Ramos (cell line): Measurements from ENCODE around the gene CAMP.
"Not testable (repeated sequence)": the region's sequence is repeated elsewhere in the genome, so short reads cannot be mapped to it uniquely, and the experiment has no call there.

Experiments used
- in situ Hi-C: fragments of 300-500 bp; cut with MboI; formaldehyde crosslinking; loops from one replicate; pipeline ENCODE4 v1.14.3; 2022; ENCODE audit warnings: low sequenced_read_pairs; ENCODE audit not compliant: unreplicated experiment

CAMP gene

GRCh38 chr3:48210534-48210933, 12.8 kb upstream of the CAMP start:
- in situ Hi-C loops: not testable (repeated sequence)

GRCh38 chr3:48211776-48212175, 11.5 kb upstream of the CAMP start:
- in situ Hi-C loops: not testable (repeated sequence)

GRCh38 chr3:48214225-48214624, 9.1 kb upstream of the CAMP start:
- in situ Hi-C loops: no loop called here

GRCh38 chr3:48215019-48215418, 8.3 kb upstream of the CAMP start:
- in situ Hi-C loops: no loop called here

GRCh38 chr3:48215466-48215865, 7.8 kb upstream of the CAMP start:
- in situ Hi-C loops: no loop called here

GRCh38 chr3:48215876-48216275, 7.4 kb upstream of the CAMP start:
- in situ Hi-C loops: no loop called here

GRCh38 chr3:48217449-48217848, 5.8 kb upstream of the CAMP start:
- in situ Hi-C loops: no loop called here

GRCh38 chr3:48218537-48218936, 4.8 kb upstream of the CAMP start:
- in situ Hi-C loops: no loop called here

- in situ Hi-C loops: no loop called here
Measured at GRCh38 chr3:48219543-48219942, 3.8 kb upstream of the CAMP start.

- in situ Hi-C loops: no loop called here
Measured at GRCh38 chr3:48220746-48221145, 2.5 kb upstream of the CAMP start.

GRCh38 chr3:48225587-48225986, 2.3 kb downstream of the CAMP start:
- in situ Hi-C loops: no loop called here

GRCh38 chr3:48226939-48227338, 3.6 kb downstream of the CAMP start:
- in situ Hi-C loops: no loop called here

- in situ Hi-C loops: loop anchor here (10.0 kb wide), 1 partner anchor 203 kb away; the partner anchor contains the start of gene PLXNB1
Measured at GRCh38 chr3:48232232-48232631, 8.9 kb downstream of the CAMP start.

GRCh38 chr3:48232734-48233133, 9.4 kb downstream of the CAMP start:
- in situ Hi-C loops: loop anchor here (10.0 kb wide), 1 partner anchor 202 kb away; the partner anchor contains the start of gene PLXNB1

GRCh38 chr3:48233542-48233941, 10.2 kb downstream of the CAMP start:
- in situ Hi-C loops: loop anchor here (10.0 kb wide), 1 partner anchor 201 kb away; the partner anchor contains the start of gene PLXNB1

- in situ Hi-C loops: loop anchor here (10.0 kb wide), 1 partner anchor 198 kb away; the partner anchor contains the start of gene PLXNB1
Measured at GRCh38 chr3:48236531-48236930, 13.2 kb downstream of the CAMP start.

- in situ Hi-C loops: loop anchor here (10.0 kb wide), 1 partner anchor 196 kb away; the partner anchor contains the start of gene PLXNB1
Measured at GRCh38 chr3:48238531-48239085, 15.3 kb downstream of the CAMP start.

- in situ Hi-C loops: loop anchor here (10.0 kb wide), 1 partner anchor 195 kb away; the partner anchor contains the start of gene PLXNB1
Measured at GRCh38 chr3:48240000-48240963, 17.0 kb downstream of the CAMP start.

GRCh38 chr3:48241796-48242455, 18.6 kb downstream of the CAMP start:
- in situ Hi-C loops: no loop called here

GRCh38 chr3:48243886-48244285, 20.6 kb downstream of the CAMP start:
- in situ Hi-C loops: no loop called here

GRCh38 chr3:48244461-48244860, 21.2 kb downstream of the CAMP start:
- in situ Hi-C loops: no loop called here
